Stimulated activated CD4-positive, alpha-beta T cell treated with anti-CD3 and anti-CD28 coated beads, Interleukin-2, amount 100 ng/mL, for 48 hours (primary cell): ENCODE data around the gene DAPL1.

Experiments
- DNase-seq, 2 donors: peaks; one replicate each; pipeline ENCODE4 v3.0.0-alpha.2; 2020

DAPL1 gene

GRCh38 chr2:158778243-158778642, 16.9 kb upstream of the DAPL1 start:
- no peak for DNase-seq

GRCh38 chr2:158779621-158780020, 15.5 kb upstream of the DAPL1 start:
- DNase-seq: no peak

- DNase-seq: no peak
Measured at GRCh38 chr2:158781353-158781961, 13.7 kb upstream of the DAPL1 start.

GRCh38 chr2:158782136-158782535, 13.0 kb upstream of the DAPL1 start:
- no peak for DNase-seq

GRCh38 chr2:158782616-158783015, 12.5 kb upstream of the DAPL1 start:
- no peak for DNase-seq

GRCh38 chr2:158783923-158784322, 11.2 kb upstream of the DAPL1 start:
- no peak for DNase-seq

GRCh38 chr2:158786897-158787296, 8.2 kb upstream of the DAPL1 start:
- no peak for DNase-seq

- no peak for DNase-seq
Measured at GRCh38 chr2:158788951-158789350, 6.2 kb upstream of the DAPL1 start.

- no peak for DNase-seq
Measured at GRCh38 chr2:158796652-158797051, 1.5 kb downstream of the DAPL1 start.

- DNase-seq: no peak
Measured at GRCh38 chr2:158797963-158798700, 3.0 kb downstream of the DAPL1 start.

GRCh38 chr2:158799181-158799580, 4.1 kb downstream of the DAPL1 start:
- DNase-seq: no peak

GRCh38 chr2:158803506-158803905, 8.4 kb downstream of the DAPL1 start:
- DNase-seq: no peak

- no peak for DNase-seq
Measured at GRCh38 chr2:158805255-158805654, 10.1 kb downstream of the DAPL1 start.

- DNase-seq: no peak
Measured at GRCh38 chr2:158805936-158806335, 10.8 kb downstream of the DAPL1 start.

GRCh38 chr2:158806941-158807340, 11.8 kb downstream of the DAPL1 start:
- DNase-seq: no peak

- no peak for DNase-seq
Measured at GRCh38 chr2:158808426-158808825, 13.3 kb downstream of the DAPL1 start.

GRCh38 chr2:158809816-158810215, 14.7 kb downstream of the DAPL1 start:
- no peak for DNase-seq

- DNase-seq: no peak
Measured at GRCh38 chr2:158810731-158811460, 15.8 kb downstream of the DAPL1 start.

GRCh38 chr2:158815166-158815565, 20.0 kb downstream of the DAPL1 start:
- no peak for DNase-seq

- no peak for DNase-seq
Measured at GRCh38 chr2:158815658-158816057, 20.5 kb downstream of the DAPL1 start.

- DNase-seq: no peak
Measured at GRCh38 chr2:158817588-158817987, 22.5 kb downstream of the DAPL1 start.

- DNase-seq: no peak
Measured at GRCh38 chr2:158818511-158818910, 23.4 kb downstream of the DAPL1 start.

- DNase-seq: no peak
Measured at GRCh38 chr2:158822193-158822592, 27.1 kb downstream of the DAPL1 start.
